MV-4-11 (cell line): Measurements from ENCODE around the gene GAB2.

Experiments
- DNase-seq: peaks from one replicate; lab custom pipeline; 2025; lab: John Stamatoyannopoulos, UW

The GAB2 gene

DNA sequence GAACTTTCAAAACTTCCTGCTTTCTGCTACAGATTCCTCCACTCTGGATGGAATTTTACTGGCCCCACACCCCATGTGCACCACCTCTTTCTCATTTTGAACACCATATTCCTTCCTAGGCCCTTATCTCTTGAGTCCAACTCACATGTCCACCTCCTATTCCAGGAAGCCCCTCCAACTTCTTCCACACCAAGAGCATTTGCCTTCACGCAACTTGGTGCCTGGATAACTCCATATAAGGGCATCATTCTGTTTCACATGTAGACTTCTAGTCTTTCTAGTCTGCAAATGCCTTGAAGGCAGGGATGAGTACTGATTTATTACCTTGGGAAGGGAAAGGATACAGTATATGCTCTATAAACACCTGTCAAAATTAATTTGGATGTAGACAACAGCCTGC is 17.5 kb downstream of the GAB2 start:
- no peak for DNase-seq

- no peak for DNase-seq
Measured at GRCh38 chr11:78399136-78399535, 18.5 kb downstream of the GAB2 start.

GRCh38 chr11:78398715-78399114 is 18.9 kb downstream of the GAB2 start:
- DNase-seq = no peak

DNA sequence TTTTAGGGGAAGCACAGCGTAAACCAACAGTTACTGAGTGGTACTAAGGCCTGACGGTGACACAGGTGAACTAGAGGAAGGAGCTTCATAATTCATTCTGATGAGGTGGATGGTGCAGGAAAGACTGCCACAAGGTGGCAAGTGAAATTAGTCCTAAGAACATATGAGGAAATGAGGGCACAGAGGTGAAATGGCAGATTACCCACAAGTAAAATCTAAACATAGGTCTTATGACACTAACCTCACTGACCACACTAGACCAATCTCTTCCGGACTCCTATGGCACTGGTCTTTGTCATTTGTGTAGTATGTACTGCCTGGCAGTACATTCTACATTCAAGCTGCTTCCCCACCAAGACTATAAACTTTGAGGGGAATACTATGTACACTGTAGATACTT is 20.2 kb downstream of the GAB2 start:
- DNase-seq = peak; percentile 84

- DNase-seq = no peak
Measured at GRCh38 chr11:78395597-78395996, 22.0 kb downstream of the GAB2 start.

- no peak for DNase-seq
Measured at GRCh38 chr11:78392854-78393253, 24.8 kb downstream of the GAB2 start.

- no peak for DNase-seq
Measured at GRCh38 chr11:78391424-78391823, 26.2 kb downstream of the GAB2 start.

GRCh38 chr11:78390809-78391208 is 26.8 kb downstream of the GAB2 start:
- DNase-seq = peak; percentile 76

GRCh38 chr11:78386215-78386941 is 31.2 kb downstream of the GAB2 start:
- DNase-seq = no peak

DNA sequence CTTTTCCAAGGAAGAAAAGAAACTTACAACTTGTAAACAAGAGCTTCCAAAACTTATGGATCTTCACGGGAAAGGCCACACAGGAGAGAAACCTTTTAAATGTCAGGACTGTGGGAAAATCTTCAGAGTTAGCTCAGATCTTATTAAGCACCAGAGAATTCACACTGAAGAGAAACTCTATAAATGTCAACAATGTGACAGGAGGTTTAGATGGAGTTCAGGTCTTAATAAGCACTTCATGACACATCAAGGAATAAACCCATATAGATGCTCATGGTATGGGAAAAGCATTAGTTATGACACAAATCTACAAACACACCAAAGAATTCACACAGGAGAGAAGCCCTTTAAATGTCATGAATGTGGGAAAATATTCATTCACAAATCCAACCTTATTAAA is 32.4 kb downstream of the GAB2 start:
- no peak for DNase-seq

- DNase-seq = no peak
Measured at GRCh38 chr11:78384231-78384630, 33.4 kb downstream of the GAB2 start.

DNA sequence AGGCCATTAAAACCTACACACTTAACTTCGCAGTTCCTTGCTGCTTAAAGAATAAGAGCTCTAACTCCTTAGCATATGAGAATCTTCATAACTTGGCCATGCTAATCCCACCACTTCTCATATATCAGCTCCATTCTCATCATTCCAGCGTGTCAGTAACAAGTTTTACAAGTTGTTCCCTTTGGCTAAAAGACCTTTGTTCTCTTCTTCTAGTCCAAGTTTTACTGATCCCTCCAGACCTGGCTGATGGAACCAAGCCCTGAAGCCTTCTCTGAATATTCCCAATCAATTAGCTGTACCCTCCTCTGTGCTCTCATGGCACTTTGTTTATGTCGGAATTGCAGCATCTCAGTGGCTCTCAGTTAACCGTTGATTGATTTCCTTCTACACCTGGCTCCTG is 35.8 kb downstream of the GAB2 start:
- no peak for DNase-seq

DNA sequence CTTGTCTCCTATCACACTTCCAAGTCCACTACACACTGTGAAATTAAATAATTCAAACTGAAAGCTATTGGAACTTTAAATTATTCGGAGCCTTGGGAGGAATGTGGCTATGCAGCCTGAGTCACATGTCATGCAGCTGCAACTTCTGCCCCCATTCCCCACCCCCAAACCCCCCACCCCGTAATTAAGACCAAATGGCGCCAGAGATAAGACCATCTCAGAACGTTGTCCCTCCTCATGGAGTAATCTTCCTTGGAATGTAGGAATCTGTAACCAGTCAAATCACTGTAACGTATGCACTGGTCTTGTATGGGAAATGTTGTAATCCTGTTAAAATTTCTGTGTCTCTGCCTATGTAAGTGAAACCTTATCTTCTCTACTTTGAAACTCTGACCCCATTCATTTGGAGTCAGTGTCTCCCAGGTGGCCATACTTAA is 37.0 kb downstream of the GAB2 start:
- no peak for DNase-seq

- peak; percentile 72 for DNase-seq
Measured at GRCh38 chr11:78379039-78379670, 38.5 kb downstream of the GAB2 start.

- DNase-seq = no peak
Measured at GRCh38 chr11:78377625-78378418, 39.8 kb downstream of the GAB2 start.

- no peak for DNase-seq
Measured at GRCh38 chr11:78376858-78377257, 40.8 kb downstream of the GAB2 start.

- no peak for DNase-seq
Measured at GRCh38 chr11:78374917-78375316, 42.7 kb downstream of the GAB2 start.

DNA sequence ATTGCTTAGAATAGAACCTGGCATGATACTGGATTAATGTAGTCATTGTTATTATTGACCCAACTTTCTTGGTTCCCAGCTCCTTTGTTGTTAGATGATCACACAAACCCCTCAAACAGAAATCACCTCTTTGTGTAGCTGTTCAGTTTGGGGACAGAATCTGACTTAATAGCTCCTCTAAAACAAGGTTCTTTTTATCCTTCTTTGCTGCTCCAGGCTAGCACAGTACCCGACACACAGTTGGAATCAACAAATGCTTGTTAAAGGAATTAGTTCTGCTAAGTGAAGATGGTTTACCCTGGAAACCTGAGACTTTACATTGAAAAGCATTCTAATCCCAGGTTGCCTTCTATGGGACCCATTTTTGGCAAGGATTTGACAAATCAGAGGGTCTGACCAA is 43.9 kb downstream of the GAB2 start:
- DNase-seq = no peak

DNA sequence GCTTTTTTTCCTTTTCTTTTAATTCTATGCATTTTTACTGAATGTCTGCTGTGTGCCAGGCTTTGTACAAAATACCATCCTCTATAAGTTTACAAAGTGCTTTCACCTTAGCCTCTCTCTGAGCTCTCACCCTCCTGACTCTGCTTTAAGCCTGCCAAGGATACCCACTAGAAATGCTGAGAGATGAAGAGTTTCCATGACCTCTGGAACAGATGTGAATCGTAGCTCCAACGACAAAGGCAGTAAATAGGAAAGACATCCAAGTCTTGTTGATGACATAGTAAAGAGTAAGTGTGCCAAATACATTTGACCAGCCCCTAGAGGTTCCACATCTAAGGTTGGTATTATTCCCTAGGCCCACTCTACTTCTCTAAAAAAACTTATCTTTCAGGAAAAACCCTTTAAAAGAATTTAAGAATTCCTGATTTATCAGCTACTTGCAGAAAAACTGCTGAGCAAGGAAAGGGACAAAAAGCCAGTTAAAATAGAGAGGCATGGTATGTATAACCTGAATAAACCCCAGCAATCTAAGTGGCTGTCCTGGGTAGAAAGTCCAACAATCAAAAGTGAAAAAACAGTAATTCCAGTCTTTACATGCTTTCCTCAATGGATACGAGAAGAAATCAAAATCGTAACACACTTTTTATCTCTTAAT is 45.4 kb downstream of the GAB2 start:
- DNase-seq = no peak

GRCh38 chr11:78371221-78371891 is 46.3 kb downstream of the GAB2 start:
- no peak for DNase-seq

- DNase-seq = no peak
Measured at GRCh38 chr11:78370406-78371172, 47.0 kb downstream of the GAB2 start.
